GM11168 (cell line): ENCODE results near the gene SCARB1.

ENCODE experiments used
- in situ Hi-C: fragments of 300-500 bp; cut with MboI; formaldehyde crosslinking; loops from one replicate; pipeline ENCODE4 v1.12.0; 2022; ENCODE audit warnings: low sequenced_read_pairs; ENCODE audit not compliant: unreplicated experiment

The SCARB1 gene

GRCh38 chr12:124754491-124754890 lies 109.2 kb downstream of the SCARB1 start:
- in situ Hi-C loops, result loop anchor here (25.0 kb wide), 1 partner anchor 367 kb away; no protein-coding TSS in a partner anchor

DNA sequence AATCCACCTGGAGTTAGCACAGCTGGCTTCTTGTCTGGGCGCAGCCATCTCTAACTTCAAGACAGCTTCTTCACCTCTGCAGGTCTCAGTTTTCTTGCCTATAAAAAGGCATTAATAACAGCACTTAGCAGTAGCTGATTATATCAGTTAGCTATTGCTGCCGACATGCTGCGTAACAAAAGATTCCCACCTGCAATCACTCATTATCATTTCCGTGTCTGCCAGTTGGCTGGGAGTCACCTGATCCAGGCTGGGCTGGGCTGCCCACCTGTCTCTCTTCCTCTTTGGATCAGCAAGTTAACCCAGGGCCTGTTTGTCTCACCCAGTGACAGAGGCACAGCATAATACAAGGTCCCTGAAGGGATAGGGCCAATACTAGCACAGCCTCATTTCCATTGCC lies 109.7 kb downstream of the SCARB1 start:
- in situ Hi-C loops, result loop anchor here (25.0 kb wide), 1 partner anchor 367 kb away; no protein-coding TSS in a partner anchor

- in situ Hi-C loops, result loop anchor here (25.0 kb wide), 1 partner anchor 366 kb away; no protein-coding TSS in a partner anchor
Observed at GRCh38 chr12:124753228-124753591, 110.5 kb downstream of the SCARB1 start.

DNA sequence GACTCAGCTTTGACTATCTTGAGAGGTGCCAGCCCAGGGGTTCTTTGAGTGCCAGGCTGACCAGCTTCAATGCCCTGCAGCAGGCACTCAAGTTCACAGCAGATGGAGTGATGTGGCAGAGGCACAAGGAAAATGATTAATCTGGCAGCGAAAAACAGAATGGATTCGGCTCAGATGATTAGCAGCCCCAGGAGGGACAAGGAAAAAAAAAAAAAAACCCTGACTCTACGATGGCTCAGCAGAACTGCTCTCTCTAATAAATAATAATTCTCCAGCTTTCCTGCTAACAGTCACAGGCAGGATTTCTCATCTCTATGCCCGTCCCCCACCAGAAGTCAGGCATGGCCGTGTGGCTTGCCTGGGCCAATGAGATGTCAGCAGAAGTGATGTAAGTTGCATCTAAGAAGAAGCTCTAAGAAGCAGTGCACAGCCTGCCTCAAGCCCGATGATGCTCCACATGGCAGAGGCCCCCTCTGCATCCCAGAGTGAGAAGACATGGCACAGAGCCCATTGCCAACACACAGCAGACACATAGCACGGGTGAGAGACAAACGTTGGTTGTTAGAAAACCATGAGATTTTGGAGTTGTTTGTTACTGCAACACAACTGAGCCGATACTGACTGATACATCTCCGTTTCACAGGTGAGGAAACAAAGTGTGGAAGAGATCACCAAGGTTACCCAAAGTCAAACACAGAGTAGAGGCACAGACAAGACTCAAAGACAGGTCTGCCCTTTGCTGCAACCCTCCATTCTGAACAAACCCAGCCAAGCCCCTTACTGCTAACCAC lies 111.0 kb downstream of the SCARB1 start:
- in situ Hi-C loops, result loop anchor here (25.0 kb wide), 1 partner anchor 365 kb away; no protein-coding TSS in a partner anchor

DNA sequence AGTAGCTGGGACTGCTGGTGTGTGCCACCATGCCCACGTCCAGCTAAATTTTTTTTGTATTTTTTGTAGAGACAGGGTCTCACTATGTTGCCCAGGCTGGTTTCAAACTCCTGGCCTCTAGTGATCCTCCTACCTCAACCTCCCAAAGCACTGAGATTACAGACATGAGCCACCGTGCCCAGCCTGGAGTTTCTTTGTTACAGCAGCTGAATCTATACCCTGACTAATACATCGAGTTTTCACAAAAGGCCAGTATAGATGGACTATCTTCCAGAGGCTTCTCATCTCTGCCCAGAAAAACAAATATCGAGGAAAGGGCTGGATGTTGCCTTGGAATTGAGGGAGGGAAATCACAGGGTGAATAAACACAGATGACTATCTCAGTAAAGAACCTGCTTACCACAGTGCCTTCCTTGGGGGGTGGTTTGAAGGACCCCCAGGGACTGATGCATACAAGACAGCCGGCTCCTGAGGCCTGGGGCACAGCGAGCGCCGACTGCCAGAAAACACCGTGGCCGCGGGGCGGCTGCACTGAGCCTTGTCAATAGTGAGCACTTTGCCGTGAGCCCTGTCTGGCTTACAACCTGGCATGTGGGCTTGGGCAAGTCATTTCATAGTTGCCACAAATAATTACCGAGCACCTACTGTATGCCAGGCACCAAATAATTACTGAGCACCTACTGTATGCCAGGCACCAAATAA lies 111.9 kb downstream of the SCARB1 start:
- in situ Hi-C loops, result loop anchor here (25.0 kb wide), 1 partner anchor 365 kb away; no protein-coding TSS in a partner anchor

GRCh38 chr12:124750787-124751471 lies 112.7 kb downstream of the SCARB1 start:
- in situ Hi-C loops, result loop anchor here (25.0 kb wide), 1 partner anchor 364 kb away; no protein-coding TSS in a partner anchor

DNA sequence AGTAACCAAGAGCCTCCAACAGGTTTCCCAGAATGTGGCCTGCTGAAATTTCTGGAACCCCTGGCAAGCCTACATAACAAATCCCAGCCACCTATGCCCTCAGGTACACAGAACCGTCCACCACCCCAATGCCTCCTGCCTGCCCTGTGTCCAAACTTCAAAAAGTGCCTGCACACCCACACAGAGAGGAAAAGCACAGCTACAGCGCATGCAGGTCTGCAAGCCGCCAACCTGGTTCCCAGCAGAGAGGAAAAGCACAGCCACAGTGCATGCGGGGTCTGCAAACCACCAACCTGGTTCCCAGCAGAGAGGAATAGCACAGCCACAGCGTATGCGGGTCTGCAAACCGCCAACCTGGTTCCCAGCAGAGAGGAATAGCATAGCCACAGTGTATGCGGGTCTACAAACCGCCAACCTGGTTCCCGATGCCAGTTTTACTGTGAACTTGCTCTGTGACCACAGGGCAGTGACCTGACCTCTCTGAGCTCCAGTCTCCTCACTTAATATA lies 113.5 kb downstream of the SCARB1 start:
- in situ Hi-C loops, result loop anchor here (25.0 kb wide), 1 partner anchor 363 kb away; no protein-coding TSS in a partner anchor

GRCh38 chr12:124749725-124750124 lies 113.9 kb downstream of the SCARB1 start:
- in situ Hi-C loops, result loop anchor here (25.0 kb wide), 1 partner anchor 362 kb away; no protein-coding TSS in a partner anchor

GRCh38 chr12:124747426-124748161 lies 116.1 kb downstream of the SCARB1 start:
- in situ Hi-C loops, result no loop called here

DNA sequence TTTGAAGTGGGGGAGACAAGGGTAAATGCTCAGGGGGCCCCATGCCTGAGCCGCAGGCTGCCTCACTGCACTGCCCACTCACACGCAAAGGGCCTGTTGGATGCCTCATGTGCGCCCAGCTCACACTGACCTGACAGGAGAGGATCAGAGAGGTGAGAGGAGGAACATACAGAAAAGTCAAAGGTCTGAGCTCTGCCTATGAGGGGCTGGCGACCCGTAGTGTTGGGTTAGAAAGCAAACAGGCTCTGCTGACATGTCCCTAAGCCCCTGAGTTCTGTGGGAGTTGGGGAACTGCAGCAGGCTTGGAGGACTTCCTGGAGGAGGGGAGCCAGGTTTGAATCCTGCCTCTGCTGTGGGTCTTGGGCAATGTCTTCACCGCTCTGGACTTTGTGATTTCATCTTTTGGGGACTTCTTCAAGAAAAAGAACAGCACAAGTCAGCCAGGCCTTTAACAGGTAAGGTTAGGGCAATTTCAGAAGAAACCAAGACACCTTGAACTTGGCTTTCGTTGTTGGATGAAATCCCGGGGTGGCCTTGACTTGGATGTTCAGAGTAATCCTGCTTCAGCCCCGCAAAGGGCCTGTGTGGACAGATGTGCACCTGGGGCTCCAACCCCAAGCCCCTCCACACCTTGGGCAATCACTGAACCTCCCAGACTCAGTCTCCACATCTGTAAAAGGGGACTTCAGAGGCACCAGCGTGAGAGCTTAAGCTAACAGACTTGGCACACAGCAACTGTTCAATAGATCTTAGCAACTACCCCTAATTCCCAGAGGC lies 116.8 kb downstream of the SCARB1 start:
- in situ Hi-C loops, result no loop called here

- in situ Hi-C loops, result no loop called here
Observed at GRCh38 chr12:124745891-124746570, 117.6 kb downstream of the SCARB1 start.

GRCh38 chr12:124745465-124745890 lies 118.2 kb downstream of the SCARB1 start:
- in situ Hi-C loops, result no loop called here

DNA sequence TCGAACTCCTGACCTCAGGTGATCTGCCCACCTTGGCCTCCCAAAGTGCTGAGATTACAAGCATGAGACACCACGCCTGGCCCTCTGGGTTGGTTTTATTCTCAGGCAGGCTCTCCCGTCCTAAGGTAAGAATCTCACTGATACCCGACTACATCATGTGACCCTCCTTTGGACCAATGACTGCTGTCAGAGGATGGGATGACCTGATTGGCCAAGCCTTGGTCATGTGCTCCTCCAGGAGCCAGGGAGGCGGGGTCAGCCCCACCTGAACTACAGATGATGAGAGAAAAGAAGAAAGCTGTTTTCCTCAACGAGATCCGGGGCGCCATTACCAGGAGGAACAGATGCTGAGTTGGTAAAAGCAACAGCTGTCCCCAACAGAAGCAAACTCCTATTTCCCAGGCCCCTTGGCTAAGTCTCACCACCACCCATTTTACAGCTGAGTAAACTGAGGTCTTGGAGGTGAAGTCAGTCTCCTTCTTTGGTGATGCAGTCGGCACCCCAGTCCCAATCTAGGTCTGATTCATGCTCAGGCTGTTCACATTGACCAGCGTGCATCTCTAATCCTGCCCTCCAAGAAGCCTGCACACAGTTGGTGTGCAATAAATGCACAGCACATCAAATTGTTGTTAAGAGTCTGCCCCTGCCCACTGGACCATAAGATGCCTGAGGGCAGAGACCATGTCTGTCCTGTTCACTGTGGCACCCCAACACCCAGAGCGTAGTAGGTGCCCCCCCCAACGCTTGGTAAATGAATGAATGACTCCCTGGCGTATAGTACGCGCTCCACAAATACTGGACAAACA lies 118.8 kb downstream of the SCARB1 start:
- in situ Hi-C loops, result no loop called here

DNA sequence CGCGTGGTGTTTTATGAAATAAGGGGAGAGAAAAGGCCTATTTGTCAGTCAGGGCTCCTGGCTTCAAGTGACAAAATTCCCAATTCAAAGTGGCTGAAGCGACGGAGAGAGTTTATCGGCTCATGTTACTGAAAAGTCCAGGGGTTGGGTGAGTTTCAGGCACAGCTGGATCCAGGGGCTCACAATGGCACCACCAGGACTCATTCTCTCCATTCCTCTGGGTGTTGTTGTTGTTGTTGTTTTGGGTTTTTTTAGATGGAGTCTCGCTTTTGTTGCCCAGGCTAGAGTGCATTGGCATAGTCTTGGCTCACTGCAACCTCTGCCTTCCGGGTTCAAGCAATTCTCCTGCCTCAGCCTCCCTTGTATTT lies 119.4 kb downstream of the SCARB1 start:
- in situ Hi-C loops, result no loop called here

- in situ Hi-C loops, result no loop called here
Observed at GRCh38 chr12:124743479-124744272, 120.0 kb downstream of the SCARB1 start.

GRCh38 chr12:124742678-124743077 lies 121.0 kb downstream of the SCARB1 start:
- in situ Hi-C loops, result no loop called here

DNA sequence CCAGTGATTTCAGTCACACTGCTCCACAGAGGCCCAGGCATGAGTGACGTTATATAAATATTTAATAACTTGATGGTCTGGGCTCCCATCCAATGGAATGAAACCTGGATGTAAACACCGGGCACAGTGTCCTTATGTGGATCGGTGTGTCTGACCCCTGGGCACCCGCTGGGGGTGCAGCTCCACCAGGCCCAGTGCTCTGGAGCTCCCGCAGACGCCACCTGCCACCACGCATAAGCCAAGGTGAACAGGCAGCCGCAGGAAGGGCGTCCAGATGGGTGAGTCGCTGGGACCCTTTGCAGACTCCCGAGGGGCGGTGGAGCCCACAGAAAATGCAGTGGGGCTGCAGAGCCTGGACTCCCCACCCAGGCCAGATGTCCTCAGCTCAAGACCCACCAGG lies 121.6 kb downstream of the SCARB1 start:
- in situ Hi-C loops, result no loop called here
